K562 (cell line): ENCODE data around the gene SLC26A2. TPM values are rescaled to one million over a fixed set of nuclear protein-coding genes. Genes with fewer than 3 reads are reported as not detected.
A peak's percentile ranks its signal among the peaks of the same experiment; 100 is the strongest.

Source experiments
- ARID3A ChIP-seq: IDR thresholded peaks from 2 replicates; pipeline ENCODE4 v1.6.1; 2012; ENCODE audit warnings: low read depth, low read length, improper control_type of control experiment, borderline replicate concordance
- HNRNPK ChIP-seq: fragments of 200-400 bp; formaldehyde crosslinking; IDR thresholded peaks from one replicate; pipeline ENCODE4 v1.6.1; 2018; ENCODE audit warnings: mild to moderate bottlenecking, low read depth, low read length; ENCODE audit not compliant: poor library complexity, severe bottlenecking
- HNRNPLL ChIP-seq: fragments of 200-400 bp; formaldehyde crosslinking; IDR thresholded peaks from 2 replicates; pipeline ENCODE4 v1.6.1; 2017; ENCODE audit warnings: low read length, low read depth, mild to moderate bottlenecking; ENCODE audit not compliant: poor library complexity, severe bottlenecking
- KAT7 ChIP-seq: sonication (generic); formaldehyde crosslinking; IDR thresholded peaks from 2 replicates; pipeline ENCODE4 v1.8.0; 2022; ENCODE audit warnings: missing genetic modification reagents, mild to moderate bottlenecking, borderline replicate concordance
- MTF1 ChIP-seq: fragments of 250-450 bp; sonication (Bioruptor Pico); IDR thresholded peaks from 2 replicates; pipeline ENCODE4 v1.9.0; 2021; ENCODE audit warnings: moderate library complexity, mild to moderate bottlenecking, inconsistent platforms, borderline replicate concordance
- NRF1 ChIP-seq, 2 experiments: fragments of 450-650 bp; IDR thresholded peaks in 1 of 2; conservative IDR thresholded peaks in 1 of 2; 2 replicates each; pipeline ENCODE4 v1.6.1; 2014; ENCODE audit warnings: mild to moderate bottlenecking in 2 of 2
- POLR2AphosphoS2 ChIP-seq: IDR thresholded peaks from 2 replicates; pipeline ENCODE4 v1.6.1; 2012; ENCODE audit warnings: low read length, improper control_type of control experiment
- SMAD2 ChIP-seq: fragments of 150-350 bp; IDR thresholded peaks from 2 replicates; pipeline ENCODE4 v1.6.1; 2014; ENCODE audit warnings: low read depth, mild to moderate bottlenecking, low read length
- STAT5B ChIP-seq: fragments of 250-450 bp; sonication (Bioruptor Pico); IDR thresholded peaks from 2 replicates; pipeline ENCODE4 v1.8.0; 2021; ENCODE audit warnings: mild to moderate bottlenecking, inconsistent platforms
- THRAP3 ChIP-seq: fragments of 450-650 bp; IDR thresholded peaks from 2 replicates; pipeline ENCODE4 v1.6.1; 2016; ENCODE audit warnings: mild to moderate bottlenecking, inconsistent platforms, borderline replicate concordance
- ZC3H8 ChIP-seq: fragments of 450-650 bp; IDR thresholded peaks from 2 replicates; pipeline ENCODE4 v1.6.1; 2017
- ZNF282 ChIP-seq: sonication (generic); formaldehyde crosslinking; IDR thresholded peaks from 2 replicates; pipeline ENCODE4 v1.8.1; 2023; ENCODE audit warnings: missing genetic modification reagents
- ZNF311 ChIP-seq: fragments of 250-450 bp; sonication (Bioruptor Pico); IDR thresholded peaks from 2 replicates; pipeline ENCODE4 v1.4.0; 2020; ENCODE audit warnings: mild to moderate bottlenecking, moderate library complexity
- ZNF41 ChIP-seq: fragments of 250-450 bp; sonication (Bioruptor Pico); conservative IDR thresholded peaks from 2 replicates; pipeline ENCODE4 v1.4.0; 2020; ENCODE audit warnings: mild to moderate bottlenecking
- ZNF699 ChIP-seq: fragments of 250-450 bp; sonication (Bioruptor Pico); IDR thresholded peaks from 2 replicates; pipeline ENCODE4 v1.8.0; 2021; ENCODE audit warnings: mild to moderate bottlenecking, moderate library complexity; ENCODE audit not compliant: insufficient replicate concordance
- ZNF780A ChIP-seq: fragments of 250-450 bp; sonication (Bioruptor Pico); IDR thresholded peaks from 2 replicates; pipeline ENCODE4 v1.5.0; 2021; ENCODE audit warnings: mild to moderate bottlenecking
- polyA plus RNA-seq, 8 experiments: library from polyadenylated mRNA; depleted of rRNA in 4 of 8; stranded (reverse) in 5 of 8; unstranded in 3 of 8; fragments of >200 nt; fragmentation: Nextera tagmentation in 2 of 8; fragmentation: Illumina TruSeq in 1 of 8; extraction: Ambion mirVana in 2 of 8; extraction: Trizol in 1 of 8; gene quantifications; 2 replicates each; pipeline versions ENCODE4 v1.2.1 to v1.2.3, GENCODE V29; 2011 to 2014; ENCODE audit warnings: inconsistent platforms in 1 of 8, missing spikeins in 1 of 8
- total RNA-seq, 7 experiments: library from RNA; depleted of rRNA in 6 of 7; stranded (reverse); fragments of >200 nt in 6 of 7; fragmentation: Illumina TruSeq in 2 of 7; extraction: Trizol in 2 of 7; gene quantifications; 2 replicates each; pipeline versions ENCODE4 v1.2.1 to v1.2.3, GENCODE V29; 2011 to 2021; ENCODE audit warnings: low replicate concordance in 1 of 7
- TF ChIP-seq, protein P1 (sequence below): fragments of 250-450 bp; sonication (Bioruptor Pico); IDR thresholded peaks from 2 replicates; pipeline ENCODE4 v1.5.0; 2022; ENCODE audit warnings: mild to moderate bottlenecking
- TF ChIP-seq, protein P2 (sequence below), 2 experiments: IDR thresholded peaks; 2 replicates each; pipeline ENCODE4 v1.6.1; 2011; ENCODE audit warnings: borderline replicate concordance in 1 of 2, control low read depth in 1 of 2, low read depth in 1 of 2, low read length in 1 of 2, mild to moderate bottlenecking in 1 of 2, mixed read lengths in 1 of 2, moderate library complexity in 1 of 2; ENCODE audit not compliant: insufficient read depth in 1 of 2, insufficient read length in 1 of 2, poor library complexity in 1 of 2, severe bottlenecking in 1 of 2; ENCODE audit errors: extremely low read depth in 1 of 2
- TF ChIP-seq, protein P3 (sequence below): sonication (generic); formaldehyde crosslinking; IDR thresholded peaks from 2 replicates; pipeline ENCODE4 v1.8.0; 2022; ENCODE audit warnings: mild to moderate bottlenecking, low read depth, missing genetic modification reagents
- TF ChIP-seq, protein P4 (sequence below): sonication (generic); formaldehyde crosslinking; IDR thresholded peaks from 2 replicates; pipeline ENCODE4 v1.8.1; 2023; ENCODE audit warnings: mild to moderate bottlenecking, missing genetic modification reagents

SLC26A2 gene
- total and polyA plus RNA-seq, 9 of the 15 experiments (the other 6 are each of a cell fraction or from before 2014, with no cell fraction given) = 1.1 to 6.3 (median 3.6) TPM

GRCh38 chr5:150001660-150002486, 41.3 kb downstream of the SLC26A2 start (continued):
- TF ChIP-seq MTF1 (CRISPR knock-in tag) (no peak), HNRNPK (no peak), SMAD2 (no peak), ZNF311 (CRISPR knock-in tag) (no peak), ZNF699 (no peak), ARID3A (no peak), ZC3H8 (no peak), ZNF282 (CRISPR knock-in tag) (no peak), POLR2AphosphoS2 (no peak), ZNF41 (CRISPR knock-in tag) (no peak), NRF1 (conservative IDR thresholded peaks at IDR 0.05 in 1 of 2, IDR thresholded peaks at IDR 0.05 in 1 of 2) (peak; percentile 61 to 62), HNRNPLL (peak; percentile 64), ZNF780A (CRISPR knock-in tag) (no peak), THRAP3 (no peak), KAT7 (CRISPR knock-in tag) (no peak), STAT5B (no peak)
- TF ChIP-seq, protein P1, sequence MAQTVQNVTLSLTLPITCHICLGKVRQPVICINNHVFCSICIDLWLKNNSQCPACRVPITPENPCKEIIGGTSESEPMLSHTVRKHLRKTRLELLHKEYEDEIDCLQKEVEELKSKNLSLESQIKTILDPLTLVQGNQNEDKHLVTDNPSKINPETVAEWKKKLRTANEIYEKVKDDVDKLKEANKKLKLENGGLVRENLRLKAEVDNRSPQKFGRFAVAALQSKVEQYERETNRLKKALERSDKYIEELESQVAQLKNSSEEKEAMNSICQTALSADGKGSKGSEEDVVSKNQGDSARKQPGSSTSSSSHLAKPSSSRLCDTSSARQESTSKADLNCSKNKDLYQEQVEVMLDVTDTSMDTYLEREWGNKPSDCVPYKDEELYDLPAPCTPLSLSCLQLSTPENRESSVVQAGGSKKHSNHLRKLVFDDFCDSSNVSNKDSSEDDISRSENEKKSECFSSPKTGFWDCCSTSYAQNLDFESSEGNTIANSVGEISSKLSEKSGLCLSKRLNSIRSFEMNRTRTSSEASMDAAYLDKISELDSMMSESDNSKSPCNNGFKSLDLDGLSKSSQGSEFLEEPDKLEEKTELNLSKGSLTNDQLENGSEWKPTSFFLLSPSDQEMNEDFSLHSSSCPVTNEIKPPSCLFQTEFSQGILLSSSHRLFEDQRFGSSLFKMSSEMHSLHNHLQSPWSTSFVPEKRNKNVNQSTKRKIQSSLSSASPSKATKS (CRISPR knock-in tag) = no peak
- TF ChIP-seq, protein P2, sequence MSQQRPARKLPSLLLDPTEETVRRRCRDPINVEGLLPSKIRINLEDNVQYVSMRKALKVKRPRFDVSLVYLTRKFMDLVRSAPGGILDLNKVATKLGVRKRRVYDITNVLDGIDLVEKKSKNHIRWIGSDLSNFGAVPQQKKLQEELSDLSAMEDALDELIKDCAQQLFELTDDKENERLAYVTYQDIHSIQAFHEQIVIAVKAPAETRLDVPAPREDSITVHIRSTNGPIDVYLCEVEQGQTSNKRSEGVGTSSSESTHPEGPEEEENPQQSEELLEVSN (IDR thresholded peaks at IDR 0.05; ENCODE audit: borderline replicate concordance in 1 of 2, extremely low read depth in 1 of 2, insufficient read depth in 1 of 2, insufficient read length in 1 of 2, low read depth in 1 of 2, low read length in 1 of 2, poor library complexity in 1 of 2, severe bottlenecking in 1 of 2) = no peak
- TF ChIP-seq, protein P3, sequence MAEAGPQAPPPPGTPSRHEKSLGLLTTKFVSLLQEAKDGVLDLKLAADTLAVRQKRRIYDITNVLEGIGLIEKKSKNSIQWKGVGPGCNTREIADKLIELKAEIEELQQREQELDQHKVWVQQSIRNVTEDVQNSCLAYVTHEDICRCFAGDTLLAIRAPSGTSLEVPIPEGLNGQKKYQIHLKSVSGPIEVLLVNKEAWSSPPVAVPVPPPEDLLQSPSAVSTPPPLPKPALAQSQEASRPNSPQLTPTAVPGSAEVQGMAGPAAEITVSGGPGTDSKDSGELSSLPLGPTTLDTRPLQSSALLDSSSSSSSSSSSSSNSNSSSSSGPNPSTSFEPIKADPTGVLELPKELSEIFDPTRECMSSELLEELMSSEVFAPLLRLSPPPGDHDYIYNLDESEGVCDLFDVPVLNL (CRISPR knock-in tag) = no peak
- TF ChIP-seq, protein P4, sequence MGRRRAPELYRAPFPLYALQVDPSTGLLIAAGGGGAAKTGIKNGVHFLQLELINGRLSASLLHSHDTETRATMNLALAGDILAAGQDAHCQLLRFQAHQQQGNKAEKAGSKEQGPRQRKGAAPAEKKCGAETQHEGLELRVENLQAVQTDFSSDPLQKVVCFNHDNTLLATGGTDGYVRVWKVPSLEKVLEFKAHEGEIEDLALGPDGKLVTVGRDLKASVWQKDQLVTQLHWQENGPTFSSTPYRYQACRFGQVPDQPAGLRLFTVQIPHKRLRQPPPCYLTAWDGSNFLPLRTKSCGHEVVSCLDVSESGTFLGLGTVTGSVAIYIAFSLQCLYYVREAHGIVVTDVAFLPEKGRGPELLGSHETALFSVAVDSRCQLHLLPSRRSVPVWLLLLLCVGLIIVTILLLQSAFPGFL (CRISPR knock-in tag) = no peak
